VCaP (cell line): ENCODE data around the gene SERPINI1.

Experiments
- H3K27ac ChIP-seq: fragments of 450-650 bp; 2 replicates; pipeline ENCODE4 v1.5.1; 2017
- CTCF ChIP-seq: fragments of 450-650 bp; conservative IDR thresholded peaks from 2 replicates; pipeline ENCODE4 v1.5.1; 2017; ENCODE audit warnings: mild to moderate bottlenecking, moderate library complexity

The SERPINI1 gene

GRCh38 chr3:167736264-167736787 is 805 bp downstream of the SERPINI1 start:
- H3K27ac ChIP-seq: peak overlapping the region; percentile 84

DNA sequence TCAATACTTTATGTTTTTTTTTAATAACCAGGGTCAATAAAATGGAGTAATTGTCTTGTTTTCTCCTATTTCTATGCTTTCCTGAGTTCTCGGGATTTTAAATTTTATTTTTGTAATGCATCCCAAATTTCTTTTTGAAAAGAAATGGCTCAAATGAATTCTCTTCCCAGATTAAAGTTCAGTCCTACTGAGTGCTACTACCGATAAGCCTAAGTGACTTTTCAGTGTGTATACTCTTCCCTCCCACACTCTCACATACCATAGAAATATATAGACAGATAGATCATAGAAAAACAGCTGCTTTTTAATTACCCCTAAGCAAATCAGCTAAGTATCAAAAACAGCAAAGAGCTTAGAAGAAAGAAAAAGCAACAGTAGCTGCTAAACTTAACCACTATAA is 1.5 kb downstream of the SERPINI1 start:
- no peak for TF ChIP-seq CTCF
- peak overlapping the region; percentile 84; the same call in 1 of the 2 replicates for H3K27ac ChIP-seq

More at GRCh38 chr3:167736264-167736787, 805 bp downstream of the SERPINI1 start:
- no peak for TF ChIP-seq CTCF

DNA sequence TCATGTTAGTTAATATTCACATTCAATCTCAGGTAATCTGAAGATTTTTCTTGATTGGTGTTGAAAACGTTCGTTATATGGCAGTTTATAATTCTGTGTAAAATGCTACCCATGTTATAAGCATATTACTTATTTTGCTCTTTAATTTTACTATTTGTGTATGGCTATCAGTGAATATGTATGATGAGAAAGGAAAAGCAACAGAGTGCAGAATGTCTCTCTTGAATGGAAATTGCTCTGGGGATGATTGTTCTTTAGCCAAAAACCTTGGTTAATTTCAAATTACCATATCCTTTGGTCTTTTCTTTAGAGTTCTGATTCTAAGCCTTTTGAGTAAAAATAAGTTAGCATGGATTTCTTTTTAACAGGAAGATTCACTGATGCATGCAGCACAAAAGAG is 2.5 kb downstream of the SERPINI1 start:
- no peak for TF ChIP-seq CTCF
- H3K27ac ChIP-seq: no peak overlapping the region

GRCh38 chr3:167739190-167739810 is 3.8 kb downstream of the SERPINI1 start:
- no peak for TF ChIP-seq CTCF
- no peak overlapping the region for H3K27ac ChIP-seq

DNA sequence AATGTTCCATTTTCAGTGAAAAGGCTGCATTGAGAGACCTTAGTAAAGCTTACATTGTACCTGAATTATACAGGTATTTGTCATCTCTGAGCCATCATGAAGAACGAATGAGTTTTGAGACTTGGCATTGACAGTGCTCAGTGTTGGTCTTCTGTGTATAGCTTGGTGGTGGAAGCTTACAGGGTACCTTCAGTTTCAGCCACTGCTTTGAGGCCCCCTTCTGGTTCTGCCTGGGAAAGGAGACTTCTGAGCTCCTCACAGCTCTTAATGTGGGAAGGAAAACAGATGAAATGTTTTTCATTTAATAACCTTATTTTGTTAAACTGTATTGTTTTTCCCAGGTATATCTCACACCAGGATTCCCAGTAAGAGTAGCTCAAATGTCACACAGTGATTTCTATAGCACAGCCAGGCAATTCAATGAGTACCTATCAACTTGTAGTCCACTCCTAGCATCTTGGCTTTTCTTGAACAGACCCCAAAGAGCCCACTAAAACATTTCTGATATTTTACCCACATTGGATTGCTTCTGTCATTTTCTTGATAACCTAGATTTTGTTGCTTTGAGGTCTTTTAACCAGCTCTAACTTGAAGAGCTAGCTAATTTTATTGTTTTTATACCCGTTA is 5.6 kb downstream of the SERPINI1 start:
- no peak overlapping the region for H3K27ac ChIP-seq
- peak; percentile 59 for TF ChIP-seq CTCF

DNA sequence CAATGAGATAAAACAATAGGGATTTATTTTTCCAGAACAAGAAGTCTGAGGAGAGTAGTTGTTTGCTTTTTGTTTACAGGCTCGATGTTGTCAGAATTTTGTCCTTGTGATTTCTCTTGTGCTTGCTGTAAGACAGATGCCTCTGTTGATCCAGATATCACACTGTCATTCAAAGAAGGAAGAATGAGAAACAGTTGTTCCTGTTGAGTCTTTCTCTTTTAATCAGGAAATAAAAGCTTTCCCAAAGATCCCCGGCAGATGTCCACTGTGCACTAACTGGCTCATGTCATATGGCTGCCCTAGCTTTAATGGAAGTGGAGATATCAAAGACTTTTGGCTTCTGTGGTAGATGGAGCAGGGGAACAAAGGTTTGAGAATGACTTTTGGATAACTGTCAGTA is 6.8 kb downstream of the SERPINI1 start:
- 0 out of 2 replicates have a peak, but pooled peaks have one; percentile 8 for TF ChIP-seq CTCF
- 0 out of 2 replicates have a peak overlapping the region, but pooled peaks have one; percentile 20 for H3K27ac ChIP-seq

DNA sequence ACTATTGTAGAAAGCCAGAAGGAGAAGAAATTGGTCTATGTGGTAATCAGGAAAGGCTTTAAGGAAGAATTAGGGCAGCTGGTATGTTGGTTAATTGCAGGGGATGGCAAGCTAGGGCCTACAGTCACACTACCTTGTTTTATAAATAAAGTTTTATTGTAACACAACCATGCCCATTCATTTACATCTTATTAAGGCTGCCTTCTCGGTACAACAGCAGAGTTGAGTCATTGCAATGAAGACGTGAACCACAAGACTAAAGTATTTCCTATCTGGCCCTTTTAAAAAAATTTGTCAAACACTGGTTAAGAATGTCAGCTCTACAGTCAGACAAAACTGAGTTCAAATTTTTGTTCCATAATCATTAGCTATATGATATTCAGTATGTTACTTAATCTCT is 8.3 kb downstream of the SERPINI1 start:
- H3K27ac ChIP-seq: no peak overlapping the region
- no peak for TF ChIP-seq CTCF
